IMR-90 (cell line): ENCODE results near the gene SLBP. TPM values are rescaled to one million over a fixed set of nuclear protein-coding genes. Genes with fewer than 3 reads are reported as not detected.

Source experiments
- ATAC-seq: fragments of 200-7000 bp; cut with Tn5 transposase; 2 replicates; pipeline ENCODE4 v1.9.1; 2020; ENCODE audit warnings: low read depth, mild to moderate bottlenecking, moderate library complexity
- BruUV-seq: library from RNA; stranded (reverse); fragments of 400-500 nt; replicated peaks from 2 replicates; lab custom pipeline; 2021; lab: Mats Ljungman, UMichigan
- CTCF ChIA-PET: fragments of 300-600 bp; formaldehyde crosslinking; extraction: SDS; loops from one replicate; lab custom pipeline; 2021; ENCODE audit warnings: antibody characterized with exemption; lab: Yijun Ruan, JAX
- POLR2A ChIA-PET: fragments of 300-600 bp; sonication (Branson Sonifier 250); formaldehyde crosslinking; loops from one replicate; lab custom pipeline; 2022; ENCODE audit warnings: antibody characterized with exemption; ENCODE audit not compliant: unreplicated experiment; lab: Charles Lee
- DNase-seq: peaks from one replicate; pipeline ENCODE4 v3.0.0; 2013
- H2AFZ ChIP-seq: replicated peaks from 2 replicates; pipeline ENCODE3; 2013; ENCODE audit warnings: low read length, mild to moderate bottlenecking; ENCODE audit not compliant: poor library complexity
- H2AK5ac ChIP-seq: 2 replicates; pipeline ENCODE4 v1.6.1; 2013; ENCODE audit warnings: low read depth, low read length, inconsistent platforms
- H2AK9ac ChIP-seq: replicated peaks from 2 replicates; pipeline ENCODE3; 2013; ENCODE audit warnings: mild to moderate bottlenecking, low read depth, low read length, moderate library complexity; ENCODE audit not compliant: poor library complexity
- H2BK120ac ChIP-seq: 2 replicates; pipeline ENCODE4 v1.6.1; 2013; ENCODE audit warnings: low read depth, low read length, inconsistent platforms
- H2BK15ac ChIP-seq: 3 replicates; pipeline ENCODE4 v1.6.1; 2013; ENCODE audit warnings: low read depth, low read length, inconsistent platforms
- H2BK20ac ChIP-seq: 2 replicates; pipeline ENCODE4 v1.6.1; 2013; ENCODE audit warnings: low read depth, mild to moderate bottlenecking, inconsistent platforms, low read length, moderate library complexity
- H2BK5ac ChIP-seq: 2 replicates; pipeline ENCODE4 v1.6.1; 2013; ENCODE audit warnings: mild to moderate bottlenecking, low read depth, low read length, inconsistent platforms; ENCODE audit not compliant: poor library complexity, severe bottlenecking
- H3K14ac ChIP-seq: replicated peaks from 2 replicates; pipeline ENCODE4 v1.6.1; 2013; ENCODE audit warnings: low read depth, low read length, inconsistent platforms
- H3K18ac ChIP-seq: 2 replicates; pipeline ENCODE4 v1.6.1; 2013; ENCODE audit warnings: low read depth, low read length, control low read depth
- H3K23ac ChIP-seq: 2 replicates; pipeline ENCODE4 v1.6.1; 2013; ENCODE audit warnings: low read depth, low read length, inconsistent platforms
- H3K27ac ChIP-seq: 2 replicates; pipeline ENCODE4 v1.5.1; 2013; ENCODE audit warnings: mild to moderate bottlenecking, control low read depth, low read length; ENCODE audit not compliant: insufficient read depth
- H3K27me3 ChIP-seq: 2 replicates; pipeline ENCODE4 v1.6.1; 2013; ENCODE audit warnings: low read length; ENCODE audit not compliant: control insufficient read depth, insufficient read depth
- H3K36me3 ChIP-seq: 2 replicates; pipeline ENCODE4 v1.6.1; 2013; ENCODE audit warnings: low read length, mixed read lengths; ENCODE audit not compliant: control insufficient read depth, insufficient read depth
- H3K4ac ChIP-seq: 2 replicates; pipeline ENCODE4 v1.6.1; 2013; ENCODE audit warnings: low read depth, low read length, inconsistent platforms
- H3K4me1 ChIP-seq: 2 replicates; pipeline ENCODE4 v1.6.1; 2013; ENCODE audit warnings: low read length, mixed read lengths; ENCODE audit not compliant: control insufficient read depth, insufficient read depth
- H3K4me2 ChIP-seq: 2 replicates; pipeline ENCODE4 v1.6.1; 2013; ENCODE audit warnings: low read depth, mild to moderate bottlenecking, control low read depth, low read length, moderate library complexity
- H3K4me3 ChIP-seq: 2 replicates; pipeline ENCODE4 v1.5.1; 2013; ENCODE audit warnings: low read depth, mild to moderate bottlenecking, control low read depth, low read length, moderate library complexity; ENCODE audit not compliant: insufficient read depth
- H3K56ac ChIP-seq: 2 replicates; pipeline ENCODE4 v1.6.1; 2013; ENCODE audit warnings: low read length, inconsistent platforms; ENCODE audit not compliant: insufficient read depth; ENCODE audit errors: extremely low read depth
- H3K79me1 ChIP-seq, 2 experiments: 2 replicates each; pipeline ENCODE4 v1.6.1; 2013; ENCODE audit warnings: low read length in 2 of 2, inconsistent platforms in 1 of 2, low read depth in 1 of 2
- H3K9ac ChIP-seq: 2 replicates; pipeline ENCODE4 v1.6.1; 2013; ENCODE audit warnings: low read depth, low read length, control low read depth
- H3K9me1 ChIP-seq: 2 replicates; pipeline ENCODE4 v1.6.1; 2013; ENCODE audit warnings: low read length, inconsistent platforms; ENCODE audit not compliant: insufficient read depth
- H3K9me3 ChIP-seq: 2 replicates; pipeline ENCODE4 v1.6.1; 2013; ENCODE audit warnings: low read length; ENCODE audit not compliant: control insufficient read depth, insufficient read depth
- H4K20me1 ChIP-seq: 2 replicates; pipeline ENCODE4 v1.6.1; 2013; ENCODE audit warnings: low read length, inconsistent platforms; ENCODE audit not compliant: insufficient read depth
- H4K5ac ChIP-seq: 2 replicates; pipeline ENCODE4 v1.6.1; 2013; ENCODE audit warnings: mild to moderate bottlenecking, low read depth, low read length, control low read depth
- H4K8ac ChIP-seq, 2 experiments: 2 replicates each; pipeline ENCODE4 v1.6.1; 2013; ENCODE audit warnings: low read depth in 2 of 2, low read length in 2 of 2, control low read depth in 1 of 2, inconsistent platforms in 1 of 2
- H4K91ac ChIP-seq: 2 replicates; pipeline ENCODE4 v1.6.1; 2013; ENCODE audit warnings: low read depth, low read length, inconsistent platforms; ENCODE audit not compliant: insufficient read depth
- BHLHE40 ChIP-seq: fragments of 150-350 bp; IDR thresholded peaks from 2 replicates; pipeline ENCODE4 v1.6.1; 2016; ENCODE audit warnings: mild to moderate bottlenecking, low read depth, low read length
- CEBPB ChIP-seq: IDR thresholded peaks from 2 replicates; pipeline ENCODE4 v1.6.1; 2012; ENCODE audit warnings: low read depth, low read length, improper control_type of control experiment
- CHD1 ChIP-seq: IDR thresholded peaks from 2 replicates; pipeline ENCODE4 v1.6.1; 2012; ENCODE audit warnings: low read depth, low read length, improper control_type of control experiment
- CTCF ChIP-seq: conservative IDR thresholded peaks from 2 replicates; pipeline ENCODE4 v1.5.1; 2012; ENCODE audit warnings: mild to moderate bottlenecking, low read depth, low read length, improper control_type of control experiment
- ELK1 ChIP-seq: fragments of 150-350 bp; IDR thresholded peaks from 2 replicates; pipeline ENCODE4 v1.6.1; 2016; ENCODE audit warnings: low read depth, mild to moderate bottlenecking, low read length, moderate library complexity, borderline replicate concordance
- FOS ChIP-seq: fragments of 150-350 bp; IDR thresholded peaks from 2 replicates; pipeline ENCODE4 v1.6.1; 2016; ENCODE audit warnings: low read depth, low read length
- MAFK ChIP-seq: IDR thresholded peaks from 2 replicates; pipeline ENCODE4 v1.6.1; 2012; ENCODE audit warnings: low read depth, low read length, improper control_type of control experiment
- MAZ ChIP-seq: IDR thresholded peaks from 2 replicates; pipeline ENCODE4 v1.6.1; 2012; ENCODE audit warnings: low read depth, mild to moderate bottlenecking, low read length, improper control_type of control experiment, moderate library complexity, borderline replicate concordance
- MXI1 ChIP-seq: IDR thresholded peaks from 2 replicates; pipeline ENCODE4 v1.6.1; 2012; ENCODE audit warnings: low read depth, mild to moderate bottlenecking, low read length, moderate library complexity, borderline replicate concordance
- NFE2L2 ChIP-seq: fragments of 150-350 bp; IDR thresholded peaks from 2 replicates; pipeline ENCODE4 v1.6.1; 2016; ENCODE audit warnings: low read depth, mild to moderate bottlenecking, low read length
- POLR2A ChIP-seq: IDR thresholded peaks from 2 replicates; pipeline ENCODE4 v1.6.1; 2012; ENCODE audit warnings: mild to moderate bottlenecking, low read depth, low read length
- RAD21 ChIP-seq: IDR thresholded peaks from 2 replicates; pipeline ENCODE4 v1.6.1; 2012; ENCODE audit warnings: low read length, improper control_type of control experiment
- RCOR1 ChIP-seq: IDR thresholded peaks from 2 replicates; pipeline ENCODE4 v1.6.1; 2012; ENCODE audit warnings: mild to moderate bottlenecking, low read length, improper control_type of control experiment; ENCODE audit not compliant: insufficient replicate concordance
- RFX5 ChIP-seq: IDR thresholded peaks from 2 replicates; pipeline ENCODE4 v1.8.0; 2012; ENCODE audit warnings: low read depth, mild to moderate bottlenecking, low read length, moderate library complexity
- SMC3 ChIP-seq: fragments of 150-350 bp; IDR thresholded peaks from 2 replicates; pipeline ENCODE4 v1.6.1; 2016; ENCODE audit warnings: low read depth, mild to moderate bottlenecking, antibody characterized with exemption, low read length, moderate library complexity
- USF2 ChIP-seq: fragments of 150-350 bp; IDR thresholded peaks from 2 replicates; pipeline ENCODE4 v1.6.1; 2017; ENCODE audit warnings: mild to moderate bottlenecking, antibody characterized with exemption, low read length, low read depth
- WGBS, 2 experiments: methylation state at CpG; one replicate each; pipeline versions ENCODE4 v1.1.5 to v1.1.7; 2013; ENCODE audit warnings: missing lambda C conversion rate in 2 of 2; ENCODE audit not compliant: insufficient read length in 1 of 2; ENCODE audit errors: extremely low coverage in 2 of 2; 5-methylcytosine and 5-hydroxymethylcytosine counted together
- dilution Hi-C: fragments of 300-500 bp; cut with HindIII; formaldehyde crosslinking; loops from one replicate; pipeline ENCODE4 v1.14.3; 2018; ENCODE audit warnings: low sequenced_read_pairs; ENCODE audit not compliant: unreplicated experiment
- in situ Hi-C: fragments of 300-500 bp; cut with MboI; formaldehyde crosslinking; loops from 3 replicates; pipeline ENCODE4 v1.14.3; 2019; ENCODE audit warnings: low sequenced_read_pairs, inconsistent platforms, mixed read lengths
- intact Hi-C: fragments of 100-400 bp; cut with micrococcal nuclease; formaldehyde crosslinking; loops from 2 replicates; pipeline ENCODE4 v1.10.0; 2022
- polyA plus RNA-seq, 3 experiments: library from polyadenylated mRNA; depleted of rRNA; stranded (reverse); fragments of >200 nt; gene quantifications; 2 replicates each; pipeline ENCODE4 v1.2.3, GENCODE V29; 2012; ENCODE audit warnings: low replicate concordance in 1 of 3
- total RNA-seq: library from RNA; depleted of rRNA; stranded (reverse); fragments of >200 nt; gene quantifications from 2 replicates; pipeline ENCODE4 v1.2.3, GENCODE V29; 2012

Gene SLBP
- total and polyA plus RNA-seq, 2 of the 4 experiments (the other 2 are of a cell fraction): 64.9 to 66.1 TPM

- DNase-seq (peak; percentile 45), ATAC-seq (peak; percentile 87)
- H3K4me2 ChIP-seq: no peak overlapping the region
- no peak overlapping the region for H3K56ac ChIP-seq
- 0% methylated on average over 1 of the region's 17 CpGs; no CpG with 5 or more reads in 1 of the 2 experiments for WGBS, 2 experiments
- in situ Hi-C loops (no loop called here), intact Hi-C loops (no loop called here), dilution Hi-C loops (no loop called here)
- no peak overlapping the region for H4K8ac ChIP-seq
- H3K9me3 ChIP-seq: no peaks in the 10 kb centered on the region
- no peak overlapping the region for H3K27ac ChIP-seq
- no peak overlapping the region for H3K14ac ChIP-seq
- no peak overlapping the region for H2BK15ac ChIP-seq
- H3K9ac ChIP-seq: no peak overlapping the region
- H3K9me1 ChIP-seq: no peaks in the 10 kb centered on the region
- H3K27me3 ChIP-seq: no peaks in the 10 kb centered on the region; the same call in 1 of the 2 replicates
- H4K5ac ChIP-seq: no peak overlapping the region
- H2BK20ac ChIP-seq: no peak overlapping the region
- H4K91ac ChIP-seq: no peak overlapping the region
- ChIA-PET CTCF (no interaction called here), POLR2A (no interaction called here)
- no peak overlapping the region for H3K4ac ChIP-seq
- peaks cover 4% of the 10 kb centered on the region; the same call in 1 of the 2 replicates for H4K20me1 ChIP-seq
- H3K23ac ChIP-seq: no peak overlapping the region
- H2BK120ac ChIP-seq: no peak overlapping the region
- BruUV-seq: no TSS peak
- no peak for TF ChIP-seq MXI1
- no peak for TF ChIP-seq FOS
- no peak for TF ChIP-seq POLR2A
- no peak for TF ChIP-seq ELK1
- peak; percentile 85 for TF ChIP-seq SMC3
- TF ChIP-seq CTCF: peak; percentile 72
- TF ChIP-seq USF2: peak; percentile 19; the same call in 1 of the 2 replicates
- no peak for TF ChIP-seq MAFK
- TF ChIP-seq CEBPB: no peak
- TF ChIP-seq MAZ: no peak
- TF ChIP-seq BHLHE40: no peak
- no peak for TF ChIP-seq CHD1
- no peak for TF ChIP-seq RCOR1
- peak; percentile 64 for TF ChIP-seq RAD21
- no peak for TF ChIP-seq NFE2L2
- TF ChIP-seq RFX5: no peak
- no peak overlapping the region for H2AK5ac ChIP-seq
- no peaks in the 10 kb centered on the region for H3K79me1 ChIP-seq
- H2AK9ac ChIP-seq: peak overlapping the region; percentile 91
- peak overlapping the region; percentile 26 for H2AFZ ChIP-seq
- no peaks in the 10 kb centered on the region for H3K4me1 ChIP-seq
- no peak overlapping the region for H2BK5ac ChIP-seq
- peaks cover 9% of the 10 kb centered on the region for H3K36me3 ChIP-seq
- H3K4me3 ChIP-seq: no peak overlapping the region
- no peak overlapping the region for H3K18ac ChIP-seq
Measured at GRCh38 chr4:1746265-1746691, 34.2 kb upstream of the SLBP start.
